ENCODE data around the gene MRPL57. TPM values are rescaled to one million over a fixed set of nuclear protein-coding genes. Genes with fewer than 3 reads are reported as not detected.

MRPL57 gene
- total RNA-seq, 1 experiment from 2014 or later: 26.3 TPM

GRCh38 chr13:21227917-21228316, 51.5 kb downstream of the MRPL57 start:
- RAD21 ChIA-PET (ENCODE audit: low non-redundant PET in 1 of 2, low total read pairs in 2 of 2, uncharacterized antibody in 2 of 2, unreplicated experiment in 2 of 2): no interaction called here
- Histone ChIP-seq H3K9me3 (ENCODE audit: control insufficient read depth in 1 of 2, insufficient read depth in 1 of 2, low read depth in 1 of 2, low read length in 2 of 2) (no peaks in the 10 kb centered on the region), H3K27me3 (ENCODE audit: insufficient read depth, low read length) (no peaks in the 10 kb centered on the region), H3K36me3 (ENCODE audit: control insufficient read depth in 1 of 2, insufficient read depth in 2 of 2, low read length in 2 of 2) (no peaks in the 10 kb centered on the region), H3K79me2 (ENCODE audit: insufficient read depth, low read length) (no peaks in the 10 kb centered on the region), H3K4me1 (ENCODE audit: control insufficient read depth in 1 of 2, insufficient read depth in 2 of 2, low read length in 2 of 2) (no peaks in the 10 kb centered on the region), H3K9ac (ENCODE audit: low read length) (no peak overlapping the region), H3K9me2 (ENCODE audit: insufficient read depth) (no peaks in the 10 kb centered on the region), H4K20me1 (ENCODE audit: insufficient read depth) (no peaks in the 10 kb centered on the region), H3K4me3 (replicated peaks in 1 of 2; ENCODE audit: low read depth in 1 of 2, low read length in 2 of 2) (no peak overlapping the region), H2AFZ (ENCODE audit: low read depth, low read length, poor library complexity, severe bottlenecking) (no peak overlapping the region), H3K27ac (ENCODE audit: low read depth, low read length) (no peak overlapping the region), H3K4me2 (ENCODE audit: low read length) (no peak overlapping the region)
- intact Hi-C loops (cut with micrococcal nuclease): no loop called here
- DNase-seq (ENCODE audit: low read depth, low spot score): no peak
- TF ChIP-seq CTCF (IDR thresholded peaks at IDR 0.05 in 2 of 3, conservative IDR thresholded peaks at IDR 0.05 in 1 of 3; ENCODE audit: borderline replicate concordance in 1 of 3, insufficient read depth in 1 of 3, low read depth in 2 of 3, low read length in 2 of 3): no peak
- no peak for TF ChIP-seq JUND (IDR thresholded peaks at IDR 0.05)
- TF ChIP-seq EZH2 (IDR thresholded peaks at IDR 0.05): no peak
- no peak for TF ChIP-seq EGR1 (IDR thresholded peaks at IDR 0.05; ENCODE audit: low read depth)
- TF ChIP-seq MAX (IDR thresholded peaks at IDR 0.05): no peak
- TF ChIP-seq ZNF274 (IDR thresholded peaks at IDR 0.05; ENCODE audit: low read depth, low read length): no peak
- no peak for TF ChIP-seq CBX3 (IDR thresholded peaks at IDR 0.05; ENCODE audit: low read depth)
- no peak for TF ChIP-seq ELF1 (IDR thresholded peaks at IDR 0.05; ENCODE audit: borderline replicate concordance, low read depth)
- TF ChIP-seq POLR2AphosphoS5 (IDR thresholded peaks at IDR 0.05; ENCODE audit: low read depth, low read length): no peak
- no peak for TF ChIP-seq ATF3 (IDR thresholded peaks at IDR 0.05)
- no peak for TF ChIP-seq RAD21 (IDR thresholded peaks at IDR 0.05; ENCODE audit: low read depth)
- no peak for TF ChIP-seq SP1 (IDR thresholded peaks at IDR 0.05; ENCODE audit: low read depth)
- TF ChIP-seq FOSL1 (IDR thresholded peaks at IDR 0.05; ENCODE audit: low read depth): no peak
- no peak for TF ChIP-seq SRF (IDR thresholded peaks at IDR 0.05; ENCODE audit: low read depth)
- TF ChIP-seq ZBTB33 (IDR thresholded peaks at IDR 0.05; ENCODE audit: extremely low read depth, insufficient replicate concordance, low read length): no peak
- TF ChIP-seq ZFX (IDR thresholded peaks at IDR 0.05): no peak
- TF ChIP-seq TCF7L2 (IDR thresholded peaks at IDR 0.05; ENCODE audit: borderline replicate concordance, extremely low read depth, insufficient read depth, insufficient read length): no peak
- TF ChIP-seq REST (IDR thresholded peaks at IDR 0.05; ENCODE audit: low read depth): no peak
- no peak for TF ChIP-seq SIN3A (IDR thresholded peaks at IDR 0.05; ENCODE audit: low read depth)
- no peak for TF ChIP-seq CEBPB (IDR thresholded peaks at IDR 0.05; ENCODE audit: low read depth)
- BruUV-seq (replicated peaks): no TSS peak
- POLR2A ChIA-PET: no interaction called here
- CTCF ChIA-PET: no interaction called here
- no peak for ATAC-seq
